Measurements from ENCODE around the gene IL1RN.

DNA sequence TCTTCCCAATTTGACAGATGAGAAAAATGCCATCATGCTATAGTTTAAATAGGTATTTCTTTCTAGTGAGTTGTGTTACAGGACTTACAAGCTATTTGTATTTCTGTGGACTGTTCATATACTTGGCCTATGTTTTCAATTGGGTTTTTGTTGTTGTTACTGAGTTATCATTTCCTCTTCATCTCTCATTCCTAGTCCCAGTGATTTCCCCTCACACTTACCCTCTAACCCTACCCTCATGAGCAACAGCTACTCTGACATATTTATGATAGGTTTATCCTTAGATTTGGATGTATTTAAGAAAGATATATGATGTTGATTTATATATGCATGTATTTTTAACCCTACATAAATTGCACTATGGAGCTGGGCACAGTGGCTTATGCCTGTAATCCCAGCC lies 35.5 kb downstream of the IL1RN start:
- no peak for TF ChIP-seq CTCF (IDR thresholded peaks at IDR 0.05)
- no peak for TF ChIP-seq POLR2A (IDR thresholded peaks at IDR 0.05)

Measured in testis (tissue), 2 donors.